GM12874 (cell line): Measurements from ENCODE around the gene AVPI1.

ENCODE experiments used
- CTCF ChIP-seq: IDR thresholded peaks from 2 replicates; pipeline ENCODE4 v1.5.1; 2011; ENCODE audit warnings: low read depth, mild to moderate bottlenecking, control low read depth, low read length, moderate library complexity; ENCODE audit not compliant: insufficient read depth

Gene AVPI1

GRCh38 chr10:97648562-97649404, 38.3 kb downstream of the AVPI1 start:
- no peak for TF ChIP-seq CTCF

- TF ChIP-seq CTCF, result no peak
Observed at GRCh38 chr10:97647556-97647955, 39.5 kb downstream of the AVPI1 start.

GRCh38 chr10:97644936-97645335, 42.1 kb downstream of the AVPI1 start:
- TF ChIP-seq CTCF, result no peak

GRCh38 chr10:97643441-97643985, 43.5 kb downstream of the AVPI1 start:
- no peak for TF ChIP-seq CTCF

- no peak for TF ChIP-seq CTCF
Observed at GRCh38 chr10:97640868-97641811, 45.9 kb downstream of the AVPI1 start.

- TF ChIP-seq CTCF, result no peak
Observed at GRCh38 chr10:97640174-97640867, 46.7 kb downstream of the AVPI1 start, which contains the start of gene PI4K2A. TSS of gene PI4K2A (plus strand) at chr10:97640671. CDS start at chr10:97640743, 72 bp downstream.
